ENCODE measurements around the gene RGSL1. TPM values are rescaled to one million over a fixed set of nuclear protein-coding genes. Genes with fewer than 3 reads are reported as not detected.

The RGSL1 gene
- total RNA-seq, 2 experiments from 2014 or later, result not detected

GRCh38 chr1:182552527-182552926 is 102.6 kb downstream of the RGSL1 start:
- Histone ChIP-seq H3K4me1 (ENCODE audit: insufficient read depth, low read length) (no peaks in the 10 kb centered on the region), H3K4me3 (ENCODE audit: low read length) (no peak overlapping the region), H3K27me3 (ENCODE audit: control insufficient read depth in 1 of 2, insufficient read depth in 2 of 2, low read length in 2 of 2) (peaks cover 0 to 2% of the 10 kb centered on the region in 2 experiments), H3K36me3 (ENCODE audit: insufficient read depth, low read length) (no peaks in the 10 kb centered on the region), H3K27ac (ENCODE audit: low read depth in 1 of 2, low read length in 2 of 2) (no peak overlapping the region), H3K9me3 (ENCODE audit: control insufficient read depth in 1 of 2, insufficient read depth in 1 of 2, low read length in 2 of 2) (peaks cover 4 to 5% of the 10 kb centered on the region in 2 experiments)
- DNase-seq, result no peak
- Mint-ChIP-seq H3K27ac (no peak overlapping the region), H3K4me1 (ENCODE audit: low read depth) (no peaks in the 10 kb centered on the region), H3K4me3 (no peak overlapping the region), H3K36me3 (ENCODE audit: low read depth) (no peaks in the 10 kb centered on the region), H3K27me3 (peaks cover 16% of the 10 kb centered on the region), H3K9me3 (peaks cover 10% of the 10 kb centered on the region)
- ChIA-PET POLR2A (no interaction called here), CTCF (no interaction called here)
- no peak for TF ChIP-seq CTCF (IDR thresholded peaks at IDR 0.05)
- intact Hi-C loops (cut with DNase I, micrococcal nuclease), result no loop called here
- no peak for ATAC-seq (ENCODE audit: poor library complexity)

GRCh38 chr1:182555493-182555892 is 105.5 kb downstream of the RGSL1 start:
- H3K4me1 ChIP-seq (ENCODE audit: insufficient read depth, low read length), result no peaks in the 10 kb centered on the region
- H3K4me1 Mint-ChIP-seq (ENCODE audit: low read depth), result no peaks in the 10 kb centered on the region
- peaks cover 0 to 2% of the 10 kb centered on the region in 2 experiments for H3K27me3 ChIP-seq (ENCODE audit: control insufficient read depth in 1 of 2, insufficient read depth in 2 of 2, low read length in 2 of 2)
- peaks cover 4 to 5% of the 10 kb centered on the region in 2 experiments for H3K9me3 ChIP-seq (ENCODE audit: control insufficient read depth in 1 of 2, insufficient read depth in 1 of 2, low read length in 2 of 2)
- intact Hi-C loops (cut with DNase I, micrococcal nuclease), result no loop called here
- H3K36me3 Mint-ChIP-seq (ENCODE audit: low read depth), result no peaks in the 10 kb centered on the region
- H3K27ac ChIP-seq (ENCODE audit: low read depth in 1 of 2, low read length in 2 of 2), result no peak overlapping the region
- no peak overlapping the region for H3K4me3 ChIP-seq (ENCODE audit: low read length)
- CTCF ChIA-PET, result interaction anchor here (1.3 kb wide), 1 partner anchor 40 kb away, joined by 3 read pairs; no protein-coding TSS in a partner anchor
- DNase-seq, result no peak
- no peak for ATAC-seq (ENCODE audit: poor library complexity)
- H3K27me3 Mint-ChIP-seq, result peaks cover 7% of the 10 kb centered on the region
- H3K4me3 Mint-ChIP-seq, result no peak overlapping the region
- TF ChIP-seq CTCF (IDR thresholded peaks at IDR 0.05), result no peak
- POLR2A ChIA-PET, result no interaction called here
- H3K36me3 ChIP-seq (ENCODE audit: insufficient read depth, low read length), result no peaks in the 10 kb centered on the region
- peaks cover 10% of the 10 kb centered on the region for H3K9me3 Mint-ChIP-seq
- H3K27ac Mint-ChIP-seq, result no peak overlapping the region

- DNase-seq (no peak), ATAC-seq (ENCODE audit: poor library complexity) (no peak)
- Mint-ChIP-seq H3K27ac (no peak overlapping the region), H3K9me3 (peaks cover 10% of the 10 kb centered on the region), H3K4me3 (no peak overlapping the region), H3K36me3 (ENCODE audit: low read depth) (no peaks in the 10 kb centered on the region), H3K27me3 (peaks cover 7% of the 10 kb centered on the region), H3K4me1 (ENCODE audit: low read depth) (no peaks in the 10 kb centered on the region)
- CTCF ChIA-PET, result no interaction called here
- POLR2A ChIA-PET, result no interaction called here
- Histone ChIP-seq H3K36me3 (ENCODE audit: insufficient read depth, low read length) (no peaks in the 10 kb centered on the region), H3K4me3 (ENCODE audit: low read length) (no peak overlapping the region), H3K27ac (ENCODE audit: low read depth in 1 of 2, low read length in 2 of 2) (no peak overlapping the region), H3K4me1 (ENCODE audit: insufficient read depth, low read length) (no peaks in the 10 kb centered on the region), H3K27me3 (ENCODE audit: control insufficient read depth in 1 of 2, insufficient read depth in 2 of 2, low read length in 2 of 2) (peaks cover 0 to 2% of the 10 kb centered on the region in 2 experiments), H3K9me3 (ENCODE audit: control insufficient read depth in 1 of 2, insufficient read depth in 1 of 2, low read length in 2 of 2) (peaks cover 4 to 5% of the 10 kb centered on the region in 2 experiments)
- no peak for TF ChIP-seq CTCF (IDR thresholded peaks at IDR 0.05)
- intact Hi-C loops (cut with DNase I, micrococcal nuclease), result no loop called here
These were observed 106.3 kb downstream of the RGSL1 start for GRCh38 chr1:182556279-182556678.

All from CD4-positive, alpha-beta T cell (primary cell).